ENCODE data around the gene CENPM. TPM values are rescaled to one million over a fixed set of nuclear protein-coding genes. Genes with fewer than 3 reads are reported as not detected.

The CENPM gene
- polyA plus RNA-seq, 1 donor (not counting 4 experiments of a cell fraction or from before 2014, with no cell fraction given): 4.8 TPM

DNA sequence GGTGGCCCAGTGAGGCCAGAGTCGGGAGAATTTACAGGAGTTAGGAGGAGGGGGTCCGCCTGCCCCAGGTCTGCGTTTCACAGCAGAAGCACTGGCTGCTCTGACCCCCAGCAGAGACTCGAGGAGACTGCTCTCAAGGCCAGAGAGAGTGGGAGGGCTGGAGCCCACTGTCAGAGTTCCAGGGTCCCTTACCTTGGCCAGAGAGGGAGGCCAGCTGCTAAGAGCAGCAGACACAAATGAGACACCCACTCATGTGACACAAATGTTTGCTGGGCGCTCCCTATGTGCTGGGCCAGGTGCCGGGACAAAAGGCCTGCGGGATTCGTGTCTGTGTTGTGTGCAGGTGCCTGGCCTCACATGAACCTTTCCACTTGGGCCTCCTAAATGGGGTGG is 17.5 kb downstream of the CENPM start:
- no peaks in the 10 kb centered on the region for H3K9me1 ChIP-seq (ENCODE audit: control insufficient read depth, extremely low read depth, insufficient read depth, low read length)
- no peaks in the 10 kb centered on the region for H3K36me3 ChIP-seq (ENCODE audit: control insufficient read depth in 2 of 2, extremely low read depth in 1 of 2, insufficient read depth in 2 of 2, low read length in 2 of 2)
- H2AFZ ChIP-seq (ENCODE audit: control insufficient read depth, low read length): no peak overlapping the region
- no peaks in the 10 kb centered on the region for H3K9me3 ChIP-seq (ENCODE audit: control insufficient read depth, low read depth, low read length)
- DNase-seq (ENCODE audit: low read depth, low spot score) (no peak), FAIRE-seq (no peak)
- H3K9ac ChIP-seq (ENCODE audit: control insufficient read depth, extremely low read depth, insufficient read depth, low read length): no peak overlapping the region
- H3K27me3 ChIP-seq (ENCODE audit: control insufficient read depth, extremely low read depth, insufficient read depth, low read length): peaks cover 14% of the 10 kb centered on the region
- no peak overlapping the region for H3K4me2 ChIP-seq (ENCODE audit: control insufficient read depth, extremely low read depth, insufficient read depth, low read depth, low read length)
- peaks cover 2% of the 10 kb centered on the region for H3K4me1 ChIP-seq (ENCODE audit: control insufficient read depth, extremely low read depth, insufficient read depth, low read length)
- H3K4me3 ChIP-seq (ENCODE audit: control insufficient read depth in 2 of 3, extremely low read depth in 1 of 3, insufficient read depth in 2 of 3, low read depth in 1 of 3, low read length in 3 of 3): no peak overlapping the region
- TF ChIP-seq, protein P1, sequence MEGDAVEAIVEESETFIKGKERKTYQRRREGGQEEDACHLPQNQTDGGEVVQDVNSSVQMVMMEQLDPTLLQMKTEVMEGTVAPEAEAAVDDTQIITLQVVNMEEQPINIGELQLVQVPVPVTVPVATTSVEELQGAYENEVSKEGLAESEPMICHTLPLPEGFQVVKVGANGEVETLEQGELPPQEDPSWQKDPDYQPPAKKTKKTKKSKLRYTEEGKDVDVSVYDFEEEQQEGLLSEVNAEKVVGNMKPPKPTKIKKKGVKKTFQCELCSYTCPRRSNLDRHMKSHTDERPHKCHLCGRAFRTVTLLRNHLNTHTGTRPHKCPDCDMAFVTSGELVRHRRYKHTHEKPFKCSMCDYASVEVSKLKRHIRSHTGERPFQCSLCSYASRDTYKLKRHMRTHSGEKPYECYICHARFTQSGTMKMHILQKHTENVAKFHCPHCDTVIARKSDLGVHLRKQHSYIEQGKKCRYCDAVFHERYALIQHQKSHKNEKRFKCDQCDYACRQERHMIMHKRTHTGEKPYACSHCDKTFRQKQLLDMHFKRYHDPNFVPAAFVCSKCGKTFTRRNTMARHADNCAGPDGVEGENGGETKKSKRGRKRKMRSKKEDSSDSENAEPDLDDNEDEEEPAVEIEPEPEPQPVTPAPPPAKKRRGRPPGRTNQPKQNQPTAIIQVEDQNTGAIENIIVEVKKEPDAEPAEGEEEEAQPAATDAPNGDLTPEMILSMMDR (optimal IDR thresholded peaks at IDR 0.05 in 1 of 3, IDR thresholded peaks at IDR 0.05 in 1 of 3, conservative IDR thresholded peaks at IDR 0.05 in 1 of 3; ENCODE audit: extremely low read depth in 1 of 3, insufficient read depth in 2 of 3, low read length in 3 of 3): no peak
- TF ChIP-seq EZH2 (IDR thresholded peaks at IDR 0.05; ENCODE audit: low read length): no peak
- H4K20me1 ChIP-seq (ENCODE audit: control insufficient read depth, extremely low read depth, insufficient read depth, low read length): no peaks in the 10 kb centered on the region
- no peaks in the 10 kb centered on the region for H3K79me2 ChIP-seq (ENCODE audit: control insufficient read depth, insufficient read depth, low read length)
- dilution Hi-C loops (cut with MboI; ENCODE audit: extremely low pct_ligation_motif_present, low sequenced_read_pairs): no loop called here
- no peak overlapping the region for H3K27ac ChIP-seq (ENCODE audit: control insufficient read depth, insufficient read depth, low read length)

DNA sequence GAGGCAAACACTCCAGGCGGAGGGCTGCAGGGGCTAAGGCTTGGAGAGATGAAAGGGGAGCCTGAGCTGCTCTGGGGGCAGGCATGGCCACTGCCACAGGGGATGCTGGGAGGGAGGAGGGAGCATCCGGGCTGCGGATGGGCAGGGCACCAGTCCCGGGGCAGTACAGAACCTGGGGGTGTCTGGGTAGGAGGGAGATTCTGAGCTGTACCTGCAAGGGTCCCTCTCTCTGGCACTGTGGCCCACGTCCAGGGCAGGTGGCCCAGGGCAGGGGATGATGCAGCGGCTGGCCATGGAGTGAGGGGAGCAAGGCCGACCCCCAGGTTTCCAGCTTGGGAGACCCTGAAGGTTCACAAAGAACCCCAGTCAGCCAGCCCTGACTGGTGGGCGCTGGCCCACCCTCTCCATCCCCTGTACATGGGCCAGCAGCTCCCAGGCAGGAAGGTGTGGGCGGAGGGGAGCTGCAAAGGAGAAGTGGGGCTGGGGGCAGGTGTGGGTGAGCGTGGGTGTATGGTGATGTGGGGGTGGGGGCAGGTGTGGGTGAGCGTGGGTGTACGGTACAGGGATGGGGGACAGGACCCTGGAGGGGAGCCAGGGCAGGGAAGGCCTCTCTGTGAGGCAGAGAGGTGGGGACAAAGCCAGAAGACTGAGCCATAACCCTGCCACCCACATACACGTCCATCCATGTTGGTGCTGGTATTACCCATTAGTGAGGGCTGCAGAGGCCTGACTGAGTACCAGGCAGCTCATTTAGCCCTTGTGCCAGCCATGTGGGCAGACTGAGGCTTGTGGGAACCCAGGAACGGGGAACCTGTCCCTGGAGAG is 18.1 kb downstream of the CENPM start:
- FAIRE-seq (no peak), DNase-seq (ENCODE audit: low read depth, low spot score) (no peak)
- dilution Hi-C loops (cut with MboI; ENCODE audit: extremely low pct_ligation_motif_present, low sequenced_read_pairs): no loop called here
- TF ChIP-seq EZH2 (IDR thresholded peaks at IDR 0.05; ENCODE audit: low read length): no peak
- TF ChIP-seq, protein P1 (optimal IDR thresholded peaks at IDR 0.05 in 1 of 3, IDR thresholded peaks at IDR 0.05 in 1 of 3, conservative IDR thresholded peaks at IDR 0.05 in 1 of 3; ENCODE audit: extremely low read depth in 1 of 3, insufficient read depth in 2 of 3, low read length in 3 of 3): no peak
- H3K27ac ChIP-seq (ENCODE audit: control insufficient read depth, insufficient read depth, low read length): no peak overlapping the region
- H3K36me3 ChIP-seq (ENCODE audit: control insufficient read depth in 2 of 2, extremely low read depth in 1 of 2, insufficient read depth in 2 of 2, low read length in 2 of 2): no peaks in the 10 kb centered on the region
- H4K20me1 ChIP-seq (ENCODE audit: control insufficient read depth, extremely low read depth, insufficient read depth, low read length): no peaks in the 10 kb centered on the region
- no peak overlapping the region for H2AFZ ChIP-seq (ENCODE audit: control insufficient read depth, low read length)
- no peak overlapping the region for H3K9ac ChIP-seq (ENCODE audit: control insufficient read depth, extremely low read depth, insufficient read depth, low read length)
- no peaks in the 10 kb centered on the region for H3K9me3 ChIP-seq (ENCODE audit: control insufficient read depth, low read depth, low read length)
- H3K4me3 ChIP-seq (ENCODE audit: control insufficient read depth in 2 of 3, extremely low read depth in 1 of 3, insufficient read depth in 2 of 3, low read depth in 1 of 3, low read length in 3 of 3): no peak overlapping the region
- H3K79me2 ChIP-seq (ENCODE audit: control insufficient read depth, insufficient read depth, low read length): no peaks in the 10 kb centered on the region
- peaks cover 14% of the 10 kb centered on the region for H3K27me3 ChIP-seq (ENCODE audit: control insufficient read depth, extremely low read depth, insufficient read depth, low read length)
- H3K9me1 ChIP-seq (ENCODE audit: control insufficient read depth, extremely low read depth, insufficient read depth, low read length): no peaks in the 10 kb centered on the region
- no peak overlapping the region for H3K4me2 ChIP-seq (ENCODE audit: control insufficient read depth, extremely low read depth, insufficient read depth, low read depth, low read length)
- H3K4me1 ChIP-seq (ENCODE audit: control insufficient read depth, extremely low read depth, insufficient read depth, low read length): peaks cover 2% of the 10 kb centered on the region
